ENCODE data around the gene CHRNG.

Gene CHRNG

DNA sequence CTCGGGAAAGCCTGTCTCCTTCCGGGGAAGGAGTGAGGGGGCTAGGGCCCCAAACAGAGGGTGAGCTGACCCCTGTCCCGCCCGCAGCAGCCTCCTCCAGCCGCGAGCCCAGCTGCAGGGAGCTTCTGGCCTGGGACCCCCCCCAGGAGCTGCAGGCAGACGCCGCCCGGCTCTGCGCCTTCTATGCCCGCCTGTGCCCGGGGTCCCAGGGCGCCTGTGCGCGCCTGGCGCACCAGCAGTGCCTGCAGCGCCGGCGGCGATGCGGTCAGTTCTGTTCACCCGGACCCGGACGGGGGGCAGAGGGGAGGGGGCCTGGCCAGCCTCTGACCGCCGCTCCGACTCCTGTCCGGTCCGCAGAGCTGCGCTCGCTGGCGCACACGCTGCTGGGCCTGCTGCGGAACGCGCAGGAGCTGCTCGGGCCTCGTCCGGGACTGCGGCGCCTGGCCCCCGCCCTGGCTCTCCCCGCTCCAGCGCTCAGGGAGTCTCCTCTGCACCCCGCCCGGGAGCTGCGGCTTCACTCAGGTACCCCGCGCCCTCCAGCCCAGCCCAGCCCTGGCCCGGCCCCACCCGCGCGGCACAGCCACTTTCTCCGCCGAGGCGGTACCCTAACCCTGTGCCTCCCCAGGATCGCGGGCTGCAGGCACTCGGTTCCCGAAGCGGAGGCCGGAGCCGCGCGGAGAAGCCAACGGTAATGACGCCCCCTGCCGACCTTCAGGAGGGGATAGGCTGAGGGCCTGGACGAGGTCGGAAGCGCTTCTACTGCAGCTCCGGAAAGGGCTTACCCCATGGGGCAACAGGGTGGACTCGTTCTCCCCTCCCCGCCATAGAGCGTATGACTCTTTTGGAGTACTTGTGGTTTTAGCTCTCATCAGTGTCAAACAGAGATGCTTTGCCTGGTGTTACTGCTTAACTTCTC is 15.6 kb upstream of the CHRNG start (continued):
- TF ChIP-seq ZBTB10 (tag by site-specific recombination; IDR thresholded peaks at IDR 0.05) (no peak), ZNF548 (tag by site-specific recombination; IDR thresholded peaks at IDR 0.05) (no peak), ZNF112 (tag by site-specific recombination; IDR thresholded peaks at IDR 0.05) (no peak), PATZ1 (tag by site-specific recombination; IDR thresholded peaks at IDR 0.05) (peak; percentile 85), ZNF324 (tag by site-specific recombination; IDR thresholded peaks at IDR 0.05) (no peak), ZNF223 (tag by site-specific recombination; IDR thresholded peaks at IDR 0.05) (no peak), ZNF677 (tag by site-specific recombination; IDR thresholded peaks at IDR 0.05) (no peak), OSR2 (tag by site-specific recombination; IDR thresholded peaks at IDR 0.05) (no peak; the same call in 1 of the 2 replicates), ZSCAN30 (tag by site-specific recombination; IDR thresholded peaks at IDR 0.05) (0 out of 2 replicates have a peak, but pooled peaks have one; percentile 24), ATF2 (tag by site-specific recombination; IDR thresholded peaks at IDR 0.05; ENCODE audit: low read depth) (no peak), ZNF707 (tag by site-specific recombination; IDR thresholded peaks at IDR 0.05) (no peak), ZNF121 (tag by site-specific recombination; IDR thresholded peaks at IDR 0.05) (no peak), ZNF768 (tag by site-specific recombination; IDR thresholded peaks at IDR 0.05) (no peak), ZNF19 (tag by site-specific recombination; IDR thresholded peaks at IDR 0.05; ENCODE audit: low read depth) (no peak), FEZF1 (tag by site-specific recombination; IDR thresholded peaks at IDR 0.05) (no peak), ZNF514 (tag by site-specific recombination; IDR thresholded peaks at IDR 0.05) (no peak), ZBTB8A (tag by site-specific recombination; IDR thresholded peaks at IDR 0.05) (peak; percentile 80), ZBTB1 (tag by site-specific recombination; IDR thresholded peaks at IDR 0.05) (no peak), ZNF529 (tag by site-specific recombination; IDR thresholded peaks at IDR 0.05; ENCODE audit: insufficient replicate concordance) (no peak)
- TF ChIP-seq, protein P1, sequence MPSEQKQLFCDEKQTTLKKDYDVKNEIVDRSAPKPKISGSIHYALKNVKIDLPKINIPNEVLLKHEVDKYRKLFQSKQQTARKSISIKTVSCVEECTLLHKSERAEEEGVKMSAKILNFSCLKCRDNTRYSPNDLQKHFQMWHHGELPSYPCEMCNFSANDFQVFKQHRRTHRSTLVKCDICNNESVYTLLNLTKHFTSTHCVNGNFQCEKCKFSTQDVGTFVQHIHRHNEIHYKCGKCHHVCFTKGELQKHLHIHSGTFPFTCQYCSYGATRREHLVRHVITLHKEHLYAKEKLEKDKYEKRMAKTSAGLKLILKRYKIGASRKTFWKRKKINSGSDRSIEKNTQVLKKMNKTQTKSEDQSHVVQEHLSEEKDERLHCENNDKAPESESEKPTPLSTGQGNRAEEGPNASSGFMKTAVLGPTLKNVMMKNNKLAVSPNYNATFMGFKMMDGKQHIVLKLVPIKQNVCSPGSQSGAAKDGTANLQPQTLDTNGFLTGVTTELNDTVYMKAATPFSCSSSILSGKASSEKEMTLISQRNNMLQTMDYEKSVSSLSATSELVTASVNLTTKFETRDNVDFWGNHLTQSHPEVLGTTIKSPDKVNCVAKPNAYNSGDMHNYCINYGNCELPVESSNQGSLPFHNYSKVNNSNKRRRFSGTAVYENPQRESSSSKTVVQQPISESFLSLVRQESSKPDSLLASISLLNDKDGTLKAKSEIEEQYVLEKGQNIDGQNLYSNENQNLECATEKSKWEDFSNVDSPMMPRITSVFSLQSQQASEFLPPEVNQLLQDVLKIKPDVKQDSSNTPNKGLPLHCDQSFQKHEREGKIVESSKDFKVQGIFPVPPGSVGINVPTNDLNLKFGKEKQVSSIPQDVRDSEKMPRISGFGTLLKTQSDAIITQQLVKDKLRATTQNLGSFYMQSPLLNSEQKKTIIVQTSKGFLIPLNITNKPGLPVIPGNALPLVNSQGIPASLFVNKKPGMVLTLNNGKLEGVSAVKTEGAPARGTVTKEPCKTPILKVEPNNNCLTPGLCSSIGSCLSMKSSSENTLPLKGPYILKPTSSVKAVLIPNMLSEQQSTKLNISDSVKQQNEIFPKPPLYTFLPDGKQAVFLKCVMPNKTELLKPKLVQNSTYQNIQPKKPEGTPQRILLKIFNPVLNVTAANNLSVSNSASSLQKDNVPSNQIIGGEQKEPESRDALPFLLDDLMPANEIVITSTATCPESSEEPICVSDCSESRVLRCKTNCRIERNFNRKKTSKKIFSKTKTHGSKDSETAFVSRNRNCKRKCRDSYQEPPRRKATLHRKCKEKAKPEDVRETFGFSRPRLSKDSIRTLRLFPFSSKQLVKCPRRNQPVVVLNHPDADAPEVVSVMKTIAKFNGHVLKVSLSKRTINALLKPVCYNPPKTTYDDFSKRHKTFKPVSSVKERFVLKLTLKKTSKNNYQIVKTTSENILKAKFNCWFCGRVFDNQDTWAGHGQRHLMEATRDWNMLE (tag by site-specific recombination; conservative IDR thresholded peaks at IDR 0.05; ENCODE audit: low read depth) = no peak
- TF ChIP-seq, protein P2, sequence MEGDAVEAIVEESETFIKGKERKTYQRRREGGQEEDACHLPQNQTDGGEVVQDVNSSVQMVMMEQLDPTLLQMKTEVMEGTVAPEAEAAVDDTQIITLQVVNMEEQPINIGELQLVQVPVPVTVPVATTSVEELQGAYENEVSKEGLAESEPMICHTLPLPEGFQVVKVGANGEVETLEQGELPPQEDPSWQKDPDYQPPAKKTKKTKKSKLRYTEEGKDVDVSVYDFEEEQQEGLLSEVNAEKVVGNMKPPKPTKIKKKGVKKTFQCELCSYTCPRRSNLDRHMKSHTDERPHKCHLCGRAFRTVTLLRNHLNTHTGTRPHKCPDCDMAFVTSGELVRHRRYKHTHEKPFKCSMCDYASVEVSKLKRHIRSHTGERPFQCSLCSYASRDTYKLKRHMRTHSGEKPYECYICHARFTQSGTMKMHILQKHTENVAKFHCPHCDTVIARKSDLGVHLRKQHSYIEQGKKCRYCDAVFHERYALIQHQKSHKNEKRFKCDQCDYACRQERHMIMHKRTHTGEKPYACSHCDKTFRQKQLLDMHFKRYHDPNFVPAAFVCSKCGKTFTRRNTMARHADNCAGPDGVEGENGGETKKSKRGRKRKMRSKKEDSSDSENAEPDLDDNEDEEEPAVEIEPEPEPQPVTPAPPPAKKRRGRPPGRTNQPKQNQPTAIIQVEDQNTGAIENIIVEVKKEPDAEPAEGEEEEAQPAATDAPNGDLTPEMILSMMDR (tag by site-specific recombination; IDR thresholded peaks at IDR 0.05) = peak; percentile 95
- TF ChIP-seq, protein P3, sequence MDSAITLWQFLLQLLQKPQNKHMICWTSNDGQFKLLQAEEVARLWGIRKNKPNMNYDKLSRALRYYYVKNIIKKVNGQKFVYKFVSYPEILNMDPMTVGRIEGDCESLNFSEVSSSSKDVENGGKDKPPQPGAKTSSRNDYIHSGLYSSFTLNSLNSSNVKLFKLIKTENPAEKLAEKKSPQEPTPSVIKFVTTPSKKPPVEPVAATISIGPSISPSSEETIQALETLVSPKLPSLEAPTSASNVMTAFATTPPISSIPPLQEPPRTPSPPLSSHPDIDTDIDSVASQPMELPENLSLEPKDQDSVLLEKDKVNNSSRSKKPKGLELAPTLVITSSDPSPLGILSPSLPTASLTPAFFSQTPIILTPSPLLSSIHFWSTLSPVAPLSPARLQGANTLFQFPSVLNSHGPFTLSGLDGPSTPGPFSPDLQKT (IDR thresholded peaks at IDR 0.05; ENCODE audit: borderline replicate concordance, low read depth, low read length) = no peak
- TF ChIP-seq, protein P4, sequence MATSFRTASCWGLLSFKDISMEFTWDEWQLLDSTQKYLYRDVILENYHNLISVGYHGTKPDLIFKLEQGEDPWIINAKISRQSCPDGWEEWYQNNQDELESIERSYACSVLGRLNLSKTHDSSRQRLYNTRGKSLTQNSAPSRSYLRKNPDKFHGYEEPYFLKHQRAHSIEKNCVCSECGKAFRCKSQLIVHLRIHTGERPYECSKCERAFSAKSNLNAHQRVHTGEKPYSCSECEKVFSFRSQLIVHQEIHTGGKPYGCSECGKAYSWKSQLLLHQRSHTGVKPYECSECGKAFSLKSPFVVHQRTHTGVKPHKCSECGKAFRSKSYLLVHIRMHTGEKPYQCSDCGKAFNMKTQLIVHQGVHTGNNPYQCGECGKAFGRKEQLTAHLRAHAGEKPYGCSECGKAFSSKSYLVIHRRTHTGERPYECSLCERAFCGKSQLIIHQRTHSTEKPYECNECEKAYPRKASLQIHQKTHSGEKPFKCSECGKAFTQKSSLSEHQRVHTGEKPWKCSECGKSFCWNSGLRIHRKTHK (tag by site-specific recombination; IDR thresholded peaks at IDR 0.05) = no peak
